Endometrial microvascular endothelial cells (primary cell): ENCODE data around the gene STUM. TPM values are rescaled to one million over a fixed set of nuclear protein-coding genes. Genes with fewer than 3 reads are reported as not detected.

ENCODE experiments used
- in situ Hi-C: cut with HindIII; loops from 2 replicates; pipeline ENCODE4 v1.10.0; 2017; ENCODE audit warnings: low sequenced_read_pairs, low pct_unique_long_range_greater_than_20kb; ENCODE audit errors: inconsistent ontology term
- total RNA-seq: library from RNA; depleted of rRNA; stranded (reverse); fragments of >200 nt; gene quantifications from one replicate; pipeline ENCODE4 v1.2.3, GENCODE V29; 2015; ENCODE audit errors: inconsistent ontology term

Gene STUM
- total RNA-seq, 1 donor from 2014 or later = not detected

DNA sequence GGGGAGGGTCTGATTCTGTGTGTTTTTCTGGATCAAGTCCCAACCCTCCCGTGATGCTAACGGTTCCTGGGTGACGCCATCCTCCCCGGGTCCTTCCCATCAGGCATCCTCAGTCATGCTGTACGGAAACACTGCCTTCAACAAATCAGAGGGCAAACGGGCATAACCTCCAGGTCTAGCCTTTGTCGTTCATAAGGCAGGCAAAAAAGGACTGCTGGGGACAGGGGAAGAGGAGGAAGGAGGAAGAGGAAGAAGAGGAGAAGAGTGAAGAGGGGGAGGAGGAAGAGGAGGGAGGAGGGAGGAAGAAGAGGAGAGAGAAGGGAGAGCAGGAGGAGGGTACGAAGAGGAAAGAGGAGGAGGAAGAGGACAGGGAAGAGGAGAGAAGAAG lies 106.1 kb downstream of the STUM start:
- in situ Hi-C loops = no loop called here

DNA sequence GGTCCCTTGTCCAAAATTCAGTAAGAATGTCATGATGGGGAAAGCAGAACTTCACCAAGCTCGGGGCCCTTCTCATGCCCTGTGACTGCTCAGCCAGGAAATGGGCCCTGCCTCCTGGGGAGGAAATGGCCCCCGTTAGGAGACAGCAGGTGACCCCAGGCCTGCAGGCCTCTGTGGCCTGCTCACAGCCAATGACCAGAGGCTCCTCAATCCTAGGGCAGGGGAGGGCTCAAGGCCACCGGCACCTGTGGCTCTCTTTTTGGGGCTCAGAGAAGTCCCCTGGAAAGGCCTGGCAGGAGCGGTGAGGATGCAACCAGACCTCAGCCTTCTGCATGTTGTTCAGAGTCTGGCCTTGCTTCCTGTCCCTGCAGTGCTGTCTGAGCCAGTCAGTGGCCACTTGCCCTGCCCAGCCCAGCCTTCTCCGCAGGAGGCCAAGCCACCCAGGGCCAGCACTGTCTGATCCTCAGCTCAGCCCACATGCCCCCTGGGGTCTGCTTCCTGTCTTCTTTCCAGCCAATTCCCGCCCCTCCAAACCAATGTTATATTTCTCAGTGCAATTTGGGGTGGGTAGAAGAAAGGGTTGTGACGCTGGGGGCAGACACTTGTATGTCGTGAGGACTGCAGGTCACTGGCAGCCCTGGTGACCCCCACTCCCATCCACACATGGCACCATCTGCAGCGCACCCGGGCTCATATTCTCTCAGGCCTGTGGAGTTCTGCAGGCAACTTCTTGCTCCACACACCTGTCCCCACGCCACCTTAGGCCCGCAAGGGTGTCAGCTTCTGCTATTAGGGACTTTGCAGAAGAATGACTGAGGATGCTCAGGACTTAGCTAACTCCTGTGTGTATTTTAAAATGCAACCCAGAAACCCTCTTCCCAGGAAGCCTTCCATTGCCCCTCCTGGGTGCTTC lies 106.9 kb downstream of the STUM start:
- in situ Hi-C loops = no loop called here

DNA sequence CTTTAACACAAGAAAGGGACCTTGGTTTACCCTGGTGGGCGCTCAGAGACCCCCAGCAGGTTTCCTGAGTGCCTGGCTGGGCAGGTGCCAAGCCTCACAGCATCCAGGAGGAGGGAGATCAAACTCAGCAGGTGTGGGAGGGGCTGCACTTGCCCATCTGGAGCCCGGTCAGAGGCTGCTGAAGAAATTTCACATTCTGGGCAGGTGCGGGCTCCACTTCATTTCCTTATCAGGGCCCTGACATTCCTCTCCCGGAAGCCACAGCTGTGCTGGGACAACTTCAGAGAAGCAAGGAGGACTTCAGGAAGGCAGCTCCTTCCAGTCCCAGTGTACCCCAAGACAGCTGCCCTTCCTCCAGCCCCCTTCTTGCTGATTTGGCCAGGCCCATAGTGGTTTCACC lies 107.6 kb downstream of the STUM start:
- in situ Hi-C loops = no loop called here

DNA sequence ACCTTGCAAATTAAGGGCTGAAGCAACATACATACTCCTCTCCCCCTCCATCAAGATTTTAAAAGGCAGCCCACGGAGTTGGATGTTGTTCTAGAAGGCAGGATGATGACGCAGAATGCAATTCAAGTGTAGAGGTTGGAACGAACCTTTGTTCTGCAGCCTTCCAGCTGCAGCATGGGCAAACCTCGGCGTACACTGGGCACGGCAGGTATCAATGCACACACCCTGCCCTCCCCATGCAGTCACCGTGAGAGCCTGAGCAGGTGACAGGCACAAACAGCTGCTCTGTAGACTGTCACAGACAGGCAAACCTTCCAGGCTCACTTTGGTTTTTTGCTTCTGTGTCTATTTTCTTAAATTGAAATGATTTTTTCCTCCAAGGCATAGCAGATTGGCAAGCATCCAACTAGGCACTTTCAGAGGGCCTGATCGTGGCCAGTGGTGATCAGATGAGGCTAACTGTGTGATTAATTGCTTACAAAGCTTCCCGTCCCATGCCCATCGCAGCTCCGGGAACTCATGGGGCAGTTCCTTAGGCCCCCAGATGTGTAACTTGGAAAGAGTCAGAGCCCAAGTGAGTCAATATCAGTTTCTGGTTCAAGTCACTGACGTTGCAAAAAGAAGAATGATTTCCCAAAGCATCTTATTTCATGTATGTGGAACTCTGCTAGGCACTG lies 108.2 kb downstream of the STUM start:
- in situ Hi-C loops = no loop called here

DNA sequence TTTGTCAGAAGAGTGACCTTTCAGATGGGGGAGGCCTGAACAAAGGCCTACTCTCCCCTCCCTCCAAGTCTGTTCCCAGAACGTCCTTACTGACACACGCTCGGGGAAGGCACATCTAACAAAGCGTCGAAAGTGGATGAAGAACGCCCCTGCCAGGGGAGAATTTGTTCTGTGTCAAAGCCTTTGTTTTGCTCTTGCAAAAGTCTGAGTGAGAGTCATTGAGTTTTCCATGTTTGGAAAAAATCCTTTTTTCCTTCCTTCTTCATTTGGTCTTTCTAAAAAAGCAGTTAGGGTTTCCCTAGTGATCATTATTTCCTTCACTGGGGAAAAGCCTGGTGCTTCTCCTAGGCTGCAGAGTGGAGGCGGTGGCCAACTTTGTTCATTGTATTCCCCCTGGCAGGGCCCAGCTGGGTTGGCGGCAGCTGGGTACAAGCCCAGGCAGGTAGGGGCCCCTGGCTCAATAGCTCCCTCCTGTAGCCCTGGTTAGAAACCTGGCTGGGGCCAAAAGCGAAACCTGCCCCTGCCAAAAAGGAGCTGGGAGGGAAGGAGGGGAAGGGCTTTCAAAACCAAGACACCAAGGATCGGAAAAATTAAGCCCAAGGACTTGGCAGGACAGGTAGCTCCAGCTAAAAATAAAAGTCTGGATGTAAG lies 109.5 kb downstream of the STUM start:
- in situ Hi-C loops = no loop called here

DNA sequence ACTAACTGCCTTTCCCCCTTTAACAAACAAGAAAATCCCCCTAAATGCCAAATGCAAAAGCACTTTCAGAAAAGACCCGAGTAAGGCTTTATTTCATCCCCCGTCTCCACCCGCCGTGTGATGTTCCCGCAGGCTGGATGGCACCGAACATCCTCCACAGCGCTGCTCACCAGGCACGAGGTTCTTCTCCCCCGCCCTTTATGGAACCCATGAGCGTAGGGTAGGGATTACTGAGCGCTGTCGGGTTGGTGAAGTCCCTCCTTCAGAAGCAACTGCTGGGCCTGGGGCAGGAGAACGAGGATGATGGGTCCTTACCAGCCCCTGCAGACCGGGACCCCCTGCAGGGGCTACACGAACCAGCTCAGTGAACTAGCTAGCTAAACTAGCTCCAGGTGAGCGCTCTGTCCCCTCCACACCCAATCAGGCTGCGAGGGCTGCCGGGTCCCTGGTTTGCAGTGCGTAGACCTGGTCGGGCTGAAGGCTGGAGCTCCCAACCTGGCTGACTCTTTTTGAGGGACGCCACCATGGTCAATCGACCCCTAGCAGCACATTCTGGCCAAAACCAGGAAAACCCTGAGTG lies 110.1 kb downstream of the STUM start:
- in situ Hi-C loops = no loop called here

Other genes starting within 250 kb of the STUM start
- 7.6 TPM for gene LIN9, start 239.6 kb upstream of the STUM start, total RNA-seq
- gene PARP1, start 140.7 kb upstream of the STUM start, total RNA-seq = 228 TPM
- gene ITPKB, start 190.5 kb downstream of the STUM start, total RNA-seq = 16.2 TPM